ENCODE data around the gene ACSBG1.
"Not testable (repeated sequence)": the region's sequence is repeated elsewhere in the genome, so short reads cannot be mapped to it uniquely, and the experiment has no call there.

The ACSBG1 gene

GRCh38 chr15:78167227-78167888, 67.0 kb downstream of the ACSBG1 start:
- no peak for DNase-seq (ENCODE audit: low read depth)

GRCh38 chr15:78164010-78164409, 70.4 kb downstream of the ACSBG1 start:
- DNase-seq (ENCODE audit: low read depth), result no peak

GRCh38 chr15:78162038-78162437, 72.3 kb downstream of the ACSBG1 start:
- DNase-seq (ENCODE audit: low read depth), result no peak

GRCh38 chr15:78159395-78159794, 75.0 kb downstream of the ACSBG1 start:
- DNase-seq (ENCODE audit: low read depth), result no peak

- DNase-seq (ENCODE audit: low read depth), result no peak
These were observed 77.2 kb downstream of the ACSBG1 start for GRCh38 chr15:78157203-78157602.

- no peak for DNase-seq (ENCODE audit: low read depth)
These were observed 77.7 kb downstream of the ACSBG1 start for GRCh38 chr15:78156653-78157052.

GRCh38 chr15:78155355-78155939, 78.9 kb downstream of the ACSBG1 start:
- DNase-seq (ENCODE audit: low read depth), result no peak

- DNase-seq (ENCODE audit: low read depth), result no peak
These were observed 79.4 kb downstream of the ACSBG1 start for GRCh38 chr15:78154955-78155354.

- DNase-seq (ENCODE audit: low read depth), result not testable (repeated sequence)
These were observed 83.3 kb downstream of the ACSBG1 start for GRCh38 chr15:78151075-78151474.

- no peak for DNase-seq (ENCODE audit: low read depth)
These were observed 84.3 kb downstream of the ACSBG1 start for GRCh38 chr15:78149805-78150751.

GRCh38 chr15:78149068-78149804, 85.1 kb downstream of the ACSBG1 start, which contains the start of gene IDH3A:
Gene IDH3A, plus strand, starts transcription at chr15:78149362. Its CDS starts 42 bp downstream, at chr15:78149404.
- DNase-seq (ENCODE audit: low read depth), result peak; percentile 99

GRCh38 chr15:78148392-78149067, 85.8 kb downstream of the ACSBG1 start:
- DNase-seq (ENCODE audit: low read depth), result no peak

GRCh38 chr15:78147566-78147965, 86.8 kb downstream of the ACSBG1 start:
- DNase-seq (ENCODE audit: low read depth), result no peak

- DNase-seq (ENCODE audit: low read depth), result no peak
These were observed 87.8 kb downstream of the ACSBG1 start for GRCh38 chr15:78146425-78147154.

GRCh38 chr15:78142332-78142731, 92.0 kb downstream of the ACSBG1 start:
- DNase-seq (ENCODE audit: low read depth), result no peak

- no peak for DNase-seq (ENCODE audit: low read depth)
These were observed 94.1 kb downstream of the ACSBG1 start for GRCh38 chr15:78140292-78140691.

GRCh38 chr15:78139578-78139977, 94.8 kb downstream of the ACSBG1 start:
- DNase-seq (ENCODE audit: low read depth), result no peak

- DNase-seq (ENCODE audit: low read depth), result no peak
These were observed 100.6 kb downstream of the ACSBG1 start for GRCh38 chr15:78133801-78134200.

GRCh38 chr15:78131295-78132061, 102.9 kb downstream of the ACSBG1 start, which contains the start of gene CIB2:
Gene CIB2, minus strand, starts transcription at chr15:78131445. Its CDS starts 230 bp downstream, at chr15:78131215.
- peak; percentile 72 for DNase-seq (ENCODE audit: low read depth)
